Cardiac fibroblast (primary cell): ENCODE measurements around the gene CLSTN1.
"Not testable (repeated sequence)": the region's sequence is repeated elsewhere in the genome, so short reads cannot be mapped to it uniquely, and the experiment has no call there.

ENCODE experiments used
- DNase-seq, 2 donors: peaks; one replicate each; pipeline versions ENCODE4 v3.0.0 to v3.0.0-alpha.2; 2010; ENCODE audit warnings: low read depth in 2 of 2
- H3K4me3 ChIP-seq, 2 donors: replicated peaks in 1 of 2; 1 replicate in 1 of 2; 2 replicates in 1 of 2; pipeline ENCODE4 v1.5.1; 2011; ENCODE audit warnings: low read depth in 2 of 2, low read length in 2 of 2, mild to moderate bottlenecking in 2 of 2, moderate library complexity in 1 of 2
- CTCF ChIP-seq: IDR thresholded peaks from one replicate; pipeline ENCODE4 v1.5.1; 2011; ENCODE audit warnings: low read depth, mild to moderate bottlenecking, low read length, inconsistent platforms

Gene CLSTN1

GRCh38 chr1:9716404-9717192, 107.2 kb downstream of the CLSTN1 start:
- TF ChIP-seq CTCF = no peak
- DNase-seq = no peak
- no peak overlapping the region for H3K4me3 ChIP-seq

GRCh38 chr1:9715536-9716226, 108.1 kb downstream of the CLSTN1 start:
- no peak for DNase-seq
- no peak overlapping the region for H3K4me3 ChIP-seq
- TF ChIP-seq CTCF = no peak

GRCh38 chr1:9714257-9714718, 109.5 kb downstream of the CLSTN1 start:
- DNase-seq = no peak
- TF ChIP-seq CTCF = no peak
- H3K4me3 ChIP-seq = no peak overlapping the region

- H3K4me3 ChIP-seq, DNase-seq: not testable (repeated sequence)
Observed at GRCh38 chr1:9712767-9713166, 111.0 kb downstream of the CLSTN1 start.

GRCh38 chr1:9711466-9712020, 112.2 kb downstream of the CLSTN1 start:
- no peak overlapping the region for H3K4me3 ChIP-seq
- TF ChIP-seq CTCF = no peak
- no peak for DNase-seq

- no peak for TF ChIP-seq CTCF
- no peak overlapping the region for H3K4me3 ChIP-seq
- DNase-seq = no peak
Observed at GRCh38 chr1:9710037-9710436, 113.7 kb downstream of the CLSTN1 start.

GRCh38 chr1:9706178-9706577, 117.6 kb downstream of the CLSTN1 start:
- no peak overlapping the region for H3K4me3 ChIP-seq
- no peak for TF ChIP-seq CTCF
- no peak for DNase-seq
